Measurements from ENCODE around the gene VDR.

Gene VDR

DNA sequence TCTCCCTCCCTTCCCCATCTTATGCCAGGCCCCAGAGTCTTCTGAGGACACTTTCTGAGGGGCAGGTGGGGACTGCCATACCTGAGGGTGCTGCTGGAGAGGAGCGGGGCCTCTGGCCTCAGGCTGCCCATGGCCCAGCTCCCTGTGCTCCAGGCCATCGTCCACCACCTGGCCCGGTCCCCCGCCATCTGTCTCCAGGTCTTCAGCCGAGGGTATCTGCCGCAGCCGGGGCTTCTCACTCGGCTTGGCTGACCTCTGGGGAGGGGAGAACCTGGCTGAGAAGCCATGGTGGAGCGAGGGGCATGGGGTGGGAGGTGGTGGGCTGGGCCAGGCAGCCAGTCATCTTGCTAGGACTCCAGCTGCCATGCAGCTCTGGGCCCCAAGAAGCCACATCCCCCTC, 110.1 kb downstream of the VDR start:
- DNase-seq (ENCODE audit: low read depth, low spot score), result no peak
- no peak overlapping the region for H3K4me3 ChIP-seq (ENCODE audit: low read depth, low read length)
- ChIA-PET CTCF (interaction anchor here (1.0 to 39.4 kb wide), 5 partner anchors 20 to 80 kb away, joined by 3 to 751 read pairs (median 34); partner anchors contain the start of gene SLC48A1), POLR2A (no interaction called here)
- TF ChIP-seq, protein P1, sequence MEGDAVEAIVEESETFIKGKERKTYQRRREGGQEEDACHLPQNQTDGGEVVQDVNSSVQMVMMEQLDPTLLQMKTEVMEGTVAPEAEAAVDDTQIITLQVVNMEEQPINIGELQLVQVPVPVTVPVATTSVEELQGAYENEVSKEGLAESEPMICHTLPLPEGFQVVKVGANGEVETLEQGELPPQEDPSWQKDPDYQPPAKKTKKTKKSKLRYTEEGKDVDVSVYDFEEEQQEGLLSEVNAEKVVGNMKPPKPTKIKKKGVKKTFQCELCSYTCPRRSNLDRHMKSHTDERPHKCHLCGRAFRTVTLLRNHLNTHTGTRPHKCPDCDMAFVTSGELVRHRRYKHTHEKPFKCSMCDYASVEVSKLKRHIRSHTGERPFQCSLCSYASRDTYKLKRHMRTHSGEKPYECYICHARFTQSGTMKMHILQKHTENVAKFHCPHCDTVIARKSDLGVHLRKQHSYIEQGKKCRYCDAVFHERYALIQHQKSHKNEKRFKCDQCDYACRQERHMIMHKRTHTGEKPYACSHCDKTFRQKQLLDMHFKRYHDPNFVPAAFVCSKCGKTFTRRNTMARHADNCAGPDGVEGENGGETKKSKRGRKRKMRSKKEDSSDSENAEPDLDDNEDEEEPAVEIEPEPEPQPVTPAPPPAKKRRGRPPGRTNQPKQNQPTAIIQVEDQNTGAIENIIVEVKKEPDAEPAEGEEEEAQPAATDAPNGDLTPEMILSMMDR (IDR thresholded peaks at IDR 0.05; ENCODE audit: insufficient read depth, low read length, missing control alignments), result no peak

DNA sequence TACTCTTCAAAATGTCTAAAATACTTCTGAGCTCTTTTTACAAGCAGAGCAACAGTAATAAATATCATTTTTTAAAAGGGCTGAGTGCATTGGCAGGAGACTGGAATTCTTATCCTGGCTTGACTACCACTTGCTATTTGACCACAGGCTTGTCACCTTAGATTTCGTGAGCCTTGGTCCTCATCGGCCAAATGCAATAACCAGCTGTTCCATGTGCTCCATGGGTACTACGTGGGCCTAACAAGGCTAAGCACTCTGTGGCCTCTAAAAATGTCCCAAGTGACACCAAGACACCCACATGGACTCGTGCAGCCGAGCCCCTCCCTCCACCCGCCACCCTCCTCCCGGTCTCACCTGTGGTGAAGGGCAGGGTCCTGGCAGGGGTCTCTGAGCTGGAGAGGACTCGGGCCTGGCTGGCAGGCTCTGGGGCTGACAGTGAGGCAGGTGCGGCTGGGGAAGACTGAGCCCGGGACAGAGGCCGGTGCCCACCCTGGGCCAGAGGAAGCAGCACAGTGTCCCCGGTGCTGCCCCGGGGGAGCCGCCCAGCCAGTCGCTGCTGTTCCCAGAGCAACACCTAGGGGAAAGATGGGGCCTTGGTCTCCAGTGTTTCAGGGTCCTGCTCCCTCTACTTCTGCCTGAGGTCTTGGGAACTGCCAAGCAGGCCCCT, 111.6 kb downstream of the VDR start:
- H3K4me3 ChIP-seq (ENCODE audit: low read depth, low read length), result no peak overlapping the region
- ChIA-PET POLR2A (no interaction called here), CTCF (interaction anchor here (1.1 to 39.4 kb wide), 7 partner anchors 8 to 156 kb away, joined by 3 to 751 read pairs (median 18); partner anchors contain the start of gene SLC48A1)
- TF ChIP-seq, protein P1 (IDR thresholded peaks at IDR 0.05; ENCODE audit: insufficient read depth, low read length, missing control alignments), result no peak
- no peak for DNase-seq (ENCODE audit: low read depth, low spot score)

DNA sequence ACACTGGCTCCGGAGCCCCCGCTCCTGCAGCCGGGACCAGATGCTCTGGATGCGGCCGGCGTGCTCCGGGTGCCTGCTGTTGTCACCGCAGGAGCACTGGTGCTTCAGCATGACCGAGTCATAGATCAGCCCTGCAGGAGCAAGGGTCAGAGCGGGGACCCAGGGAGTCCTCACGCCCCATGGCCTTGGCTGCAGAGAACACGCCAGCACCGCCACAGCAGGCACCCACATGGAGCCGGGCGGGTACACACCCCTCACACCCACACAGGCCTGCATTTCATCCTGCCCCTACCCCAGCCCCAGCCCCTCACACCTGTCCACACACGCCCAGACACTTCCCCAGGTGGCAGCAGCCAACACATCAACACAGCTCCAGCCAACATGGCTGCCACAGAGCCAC, 112.9 kb downstream of the VDR start:
- ChIA-PET CTCF (interaction anchor here (1.0 to 39.4 kb wide), 6 partner anchors 16 to 77 kb away, joined by 3 to 751 read pairs (median 26); partner anchors contain the start of gene SLC48A1), POLR2A (no interaction called here)
- no peak for DNase-seq (ENCODE audit: low read depth, low spot score)
- no peak overlapping the region for H3K4me3 ChIP-seq (ENCODE audit: low read depth, low read length)
- TF ChIP-seq, protein P1 (IDR thresholded peaks at IDR 0.05; ENCODE audit: insufficient read depth, low read length, missing control alignments), result no peak
